ENCODE data around the gene CSF2RB.

The CSF2RB gene

GRCh38 chr22:36891646-36892045 is 21.8 kb upstream of the CSF2RB start:
- no peak for DNase-seq (ENCODE audit: low read depth in 3 of 3)

DNA sequence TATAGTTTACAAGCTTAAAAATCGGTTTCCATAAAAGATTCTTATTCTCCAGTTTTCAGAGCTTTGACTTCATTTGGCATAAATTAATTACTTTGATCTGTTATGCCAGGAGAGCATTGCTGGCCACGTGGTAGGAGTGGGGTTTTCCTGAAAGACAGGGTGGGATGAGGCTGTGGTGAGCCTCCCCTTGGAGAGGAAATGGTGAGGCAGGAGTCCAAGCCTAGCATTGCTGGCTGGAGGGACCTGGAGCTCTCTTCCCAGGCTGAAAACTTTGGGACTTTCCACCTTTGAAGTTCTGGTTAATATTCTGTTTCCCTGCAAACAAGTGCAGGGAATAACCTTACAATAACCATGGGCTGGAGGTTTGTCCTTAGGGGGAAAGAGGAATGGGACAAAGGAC is 21.1 kb upstream of the CSF2RB start:
- DNase-seq (ENCODE audit: low read depth in 3 of 3) = no peak

DNA sequence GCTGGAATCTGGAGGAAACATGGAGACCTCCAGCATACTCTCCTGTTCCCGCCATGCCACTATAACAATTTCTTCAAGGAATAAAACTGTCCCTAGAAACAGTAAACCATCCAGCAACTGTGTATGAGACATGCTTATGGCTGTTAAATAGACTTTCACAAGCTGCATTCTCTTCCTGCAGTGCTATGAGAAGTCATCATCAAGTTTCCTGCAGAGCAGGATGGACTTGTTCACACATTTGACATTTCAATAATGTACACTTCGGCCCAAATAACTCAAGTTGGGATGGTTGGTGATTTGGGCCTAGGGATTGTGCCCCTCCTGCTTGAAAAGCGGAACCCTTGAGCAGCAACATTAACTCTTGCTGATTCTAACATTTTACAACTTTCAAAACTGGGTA is 20.2 kb upstream of the CSF2RB start:
- DNase-seq (ENCODE audit: low read depth in 3 of 3) = no peak

GRCh38 chr22:36894266-36894665 is 19.2 kb upstream of the CSF2RB start:
- no peak for DNase-seq (ENCODE audit: low read depth in 3 of 3)

- DNase-seq (ENCODE audit: low read depth in 3 of 3) = no peak
Measured at GRCh38 chr22:36897611-36898010, 15.8 kb upstream of the CSF2RB start.

- no peak for DNase-seq (ENCODE audit: low read depth in 3 of 3)
Measured at GRCh38 chr22:36898690-36899089, 14.7 kb upstream of the CSF2RB start.

GRCh38 chr22:36899498-36899897 is 13.9 kb upstream of the CSF2RB start:
- DNase-seq (ENCODE audit: low read depth in 3 of 3) = no peak

- no peak for DNase-seq (ENCODE audit: low read depth in 3 of 3)
Measured at GRCh38 chr22:36900225-36900624, 13.2 kb upstream of the CSF2RB start.

DNA sequence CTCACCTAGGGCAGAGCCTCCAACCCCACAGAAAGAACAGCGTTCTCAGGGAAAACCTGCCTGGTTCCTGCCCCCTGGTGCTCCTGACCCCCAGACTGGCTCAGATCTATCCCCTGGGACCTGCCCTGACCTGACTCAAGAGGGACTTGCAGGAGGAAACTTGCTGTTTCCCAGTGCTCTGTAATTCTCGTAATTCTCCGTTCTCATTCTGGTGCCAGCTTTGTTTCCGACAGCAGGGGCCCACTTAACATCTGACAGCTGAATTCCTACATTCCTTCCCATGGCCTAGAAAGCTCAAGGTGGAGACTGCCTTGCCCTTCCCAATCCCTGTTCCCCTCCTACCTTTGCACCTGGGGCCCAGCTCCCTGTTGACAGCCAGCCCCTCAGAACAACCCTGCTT is 12.5 kb upstream of the CSF2RB start:
- DNase-seq (ENCODE audit: low read depth in 3 of 3) = no peak

DNA sequence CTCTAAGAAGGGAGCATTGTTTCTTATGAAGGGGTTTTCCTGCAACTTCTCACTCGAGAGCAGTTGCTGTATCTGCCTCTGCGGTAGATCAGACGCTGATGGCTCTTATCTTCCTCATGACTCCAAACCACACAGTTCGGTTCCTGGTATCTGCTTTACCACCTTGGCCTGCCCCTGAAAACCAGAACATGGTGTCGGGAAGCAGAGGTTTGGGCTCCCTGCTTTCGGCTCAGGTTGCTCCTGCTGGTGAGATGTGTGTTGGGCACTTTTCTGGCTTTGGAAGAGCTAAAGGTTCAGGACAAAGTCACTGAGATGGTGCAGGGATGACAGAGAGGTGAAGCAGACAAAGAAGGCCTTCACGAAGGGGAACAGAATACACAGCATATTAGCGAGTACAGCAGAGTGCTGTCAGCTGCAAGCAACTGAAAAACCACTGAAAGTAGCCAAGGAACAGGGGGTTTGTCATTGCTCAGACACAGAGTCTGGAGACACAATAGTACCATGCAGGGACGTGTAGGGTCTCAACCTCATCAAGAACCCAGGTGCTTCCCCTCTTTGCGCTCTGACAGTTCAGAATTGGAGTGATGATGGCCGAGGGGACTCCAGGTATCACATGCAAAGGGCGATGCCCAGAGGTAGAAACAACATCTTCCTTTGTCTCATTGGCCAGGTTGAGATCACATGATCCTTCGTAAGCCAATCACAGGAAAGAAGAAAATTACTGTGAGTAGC is 11.9 kb upstream of the CSF2RB start:
- no peak for DNase-seq (ENCODE audit: low read depth in 3 of 3)

DNA sequence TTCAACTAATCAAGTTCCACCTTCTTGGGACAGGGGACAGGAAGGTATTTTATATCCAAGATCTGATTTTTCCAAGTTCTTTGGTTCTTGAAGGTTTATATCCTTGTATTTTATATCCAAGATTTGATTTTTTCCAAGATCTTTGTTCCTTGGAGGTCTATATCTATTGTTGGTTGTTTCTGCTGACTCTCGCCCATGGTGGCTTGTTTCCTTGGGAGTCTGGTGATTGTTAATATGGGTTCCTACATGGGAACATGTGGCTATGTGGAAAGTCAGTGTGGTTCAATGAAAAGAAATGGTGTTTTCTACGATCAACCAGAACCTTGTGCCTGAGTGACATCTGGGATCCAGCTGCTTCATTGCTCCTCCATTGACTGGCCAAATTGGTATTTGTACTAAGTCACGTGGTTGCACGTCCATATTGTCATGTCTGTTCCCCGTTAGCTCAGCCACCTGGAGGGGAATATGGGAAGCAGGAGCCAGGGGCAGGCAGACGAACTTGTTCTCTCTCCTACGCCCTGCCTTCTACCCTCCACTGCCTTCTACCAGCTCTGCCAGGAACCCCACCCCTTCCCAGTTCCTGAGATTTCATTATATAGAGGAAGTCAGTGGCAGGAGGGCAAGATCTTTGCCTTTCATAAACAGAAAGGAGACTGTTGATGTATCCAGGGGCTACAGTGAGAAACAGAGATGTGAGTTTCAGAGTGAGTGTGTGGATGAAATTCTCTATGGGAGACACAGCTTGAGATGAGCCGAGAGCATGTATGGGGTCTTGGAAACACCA is 11.1 kb upstream of the CSF2RB start:
- DNase-seq (ENCODE audit: low read depth in 3 of 3) = no peak

DNA sequence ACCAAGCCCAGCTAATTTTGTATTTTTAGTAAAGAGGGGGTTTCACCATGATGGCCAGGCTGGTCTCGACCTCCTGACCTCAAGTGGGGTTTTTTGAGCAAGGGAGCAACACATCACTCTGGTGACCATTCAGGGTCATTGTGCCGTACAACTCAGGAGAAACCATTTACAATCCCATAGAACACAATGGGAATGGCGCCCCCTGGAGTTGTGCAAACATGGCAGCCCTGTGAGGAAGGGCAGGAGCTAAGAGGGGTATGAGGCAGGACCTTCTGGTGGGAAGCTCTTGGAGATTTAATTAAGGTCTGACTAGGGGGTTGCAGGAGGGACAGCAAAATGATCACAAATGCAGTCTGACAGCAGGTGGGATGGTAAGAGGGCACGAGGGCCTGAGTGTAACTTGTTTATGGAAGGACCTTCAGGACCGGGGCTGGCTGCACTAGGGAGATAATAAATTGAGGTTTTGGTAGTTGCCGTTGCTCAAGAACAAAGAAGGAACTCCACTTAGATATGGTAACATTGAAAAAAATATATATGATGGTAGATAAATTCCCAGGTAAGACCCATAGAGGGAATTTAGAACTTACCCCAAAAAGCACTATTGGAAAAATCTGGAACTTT is 9.1 kb upstream of the CSF2RB start:
- DNase-seq (ENCODE audit: low read depth in 3 of 3) = no peak

- DNase-seq (ENCODE audit: low read depth in 3 of 3) = no peak
Measured at GRCh38 chr22:36907253-36908195, 5.9 kb upstream of the CSF2RB start.

GRCh38 chr22:36910461-36910860 is 3.0 kb upstream of the CSF2RB start:
- DNase-seq (ENCODE audit: low read depth in 3 of 3) = no peak

DNA sequence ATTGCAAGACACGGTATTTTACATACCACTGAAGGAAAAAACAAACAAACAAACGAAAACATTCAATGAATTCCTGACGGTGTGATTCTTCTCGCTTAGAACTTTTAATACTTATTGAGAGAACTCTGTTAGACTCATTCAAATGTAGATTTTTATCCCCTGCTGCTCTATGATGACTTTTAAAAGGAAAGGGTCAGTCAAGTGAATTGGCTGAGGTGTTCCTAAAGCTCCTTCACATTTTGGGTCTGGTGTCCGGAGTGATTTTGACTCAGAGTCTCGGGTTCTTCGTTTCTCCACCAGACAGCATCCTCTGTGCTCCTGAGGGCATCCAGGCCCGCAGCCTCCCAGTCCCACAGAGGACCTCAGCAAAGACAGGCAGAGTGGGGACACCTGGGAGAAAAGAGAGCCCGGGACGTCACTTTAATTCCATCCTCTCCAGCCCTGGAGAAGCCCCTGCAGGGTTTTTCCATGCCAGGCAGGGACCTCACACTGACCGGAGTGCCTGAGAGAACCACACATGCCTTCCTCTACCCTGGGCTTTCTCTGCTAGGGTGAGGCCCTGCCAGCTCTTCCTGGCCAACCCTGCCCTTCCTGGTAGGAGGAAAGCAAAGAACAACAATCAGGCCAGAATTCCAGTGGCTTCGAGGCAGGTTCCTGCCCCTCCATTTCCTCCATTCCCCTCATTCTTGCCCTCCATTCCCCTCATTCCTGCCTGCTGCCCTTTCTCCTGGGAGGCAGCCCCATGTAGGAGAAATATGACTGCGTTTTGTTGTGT is 1.4 kb upstream of the CSF2RB start:
- no peak for DNase-seq (ENCODE audit: low read depth in 3 of 3)

DNA sequence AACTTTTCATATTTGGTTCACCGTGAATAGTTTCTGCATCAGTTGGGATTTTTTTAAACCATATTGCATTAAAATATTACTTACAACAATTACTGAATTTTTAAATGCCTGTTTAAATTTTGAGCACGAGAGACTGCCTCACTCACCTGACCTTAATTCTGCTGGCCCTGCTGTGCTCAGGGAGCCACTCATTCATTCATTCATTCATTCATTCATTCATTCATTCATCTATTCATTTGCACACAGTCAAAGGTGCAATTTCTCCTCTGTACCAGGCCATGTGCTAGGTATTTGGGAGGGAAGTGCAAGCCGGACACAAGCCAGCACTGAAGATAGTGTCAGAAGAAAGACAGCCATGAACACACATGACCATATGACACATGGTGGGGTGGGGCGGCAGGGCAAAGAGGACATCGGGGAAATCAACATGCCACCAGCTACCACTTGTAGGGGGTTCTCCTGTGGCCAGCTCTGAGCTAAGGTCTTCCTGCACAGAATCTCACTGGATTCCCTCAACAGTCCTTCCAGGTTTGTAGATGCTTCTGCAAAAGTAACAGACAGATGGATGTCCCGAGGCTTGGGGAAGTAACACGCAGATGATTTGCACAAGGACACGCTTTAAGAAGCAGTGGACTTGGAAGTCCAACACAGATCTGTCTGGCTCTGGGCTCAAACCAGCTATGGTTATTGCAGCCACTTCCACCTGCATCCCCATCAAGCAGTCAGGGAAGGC is 568 bp upstream of the CSF2RB start:
- no peak for DNase-seq (ENCODE audit: low read depth in 3 of 3)

DNA sequence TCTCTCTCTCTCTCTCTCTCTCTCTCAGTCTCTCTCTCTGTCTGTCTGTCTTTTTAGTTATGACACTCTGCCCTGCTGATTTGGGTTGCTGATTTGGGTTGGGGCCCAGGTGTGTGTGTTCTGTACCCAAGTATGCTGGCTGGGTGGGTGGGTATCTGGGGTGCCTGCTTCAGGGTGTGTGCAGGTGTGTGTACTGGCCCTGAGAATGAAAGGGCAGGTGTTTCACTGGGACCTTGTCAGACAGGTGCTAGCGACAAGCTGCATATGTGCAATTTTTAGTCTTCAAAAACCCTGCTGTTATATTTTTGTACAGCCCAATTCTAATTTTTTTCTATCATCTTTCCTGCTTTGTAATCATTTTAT is 943 bp downstream of the CSF2RB start:
- DNase-seq (ENCODE audit: low read depth in 3 of 3) = no peak

- DNase-seq (ENCODE audit: low read depth in 3 of 3) = no peak
Measured at GRCh38 chr22:36916034-36916433, 2.6 kb downstream of the CSF2RB start.

DNA sequence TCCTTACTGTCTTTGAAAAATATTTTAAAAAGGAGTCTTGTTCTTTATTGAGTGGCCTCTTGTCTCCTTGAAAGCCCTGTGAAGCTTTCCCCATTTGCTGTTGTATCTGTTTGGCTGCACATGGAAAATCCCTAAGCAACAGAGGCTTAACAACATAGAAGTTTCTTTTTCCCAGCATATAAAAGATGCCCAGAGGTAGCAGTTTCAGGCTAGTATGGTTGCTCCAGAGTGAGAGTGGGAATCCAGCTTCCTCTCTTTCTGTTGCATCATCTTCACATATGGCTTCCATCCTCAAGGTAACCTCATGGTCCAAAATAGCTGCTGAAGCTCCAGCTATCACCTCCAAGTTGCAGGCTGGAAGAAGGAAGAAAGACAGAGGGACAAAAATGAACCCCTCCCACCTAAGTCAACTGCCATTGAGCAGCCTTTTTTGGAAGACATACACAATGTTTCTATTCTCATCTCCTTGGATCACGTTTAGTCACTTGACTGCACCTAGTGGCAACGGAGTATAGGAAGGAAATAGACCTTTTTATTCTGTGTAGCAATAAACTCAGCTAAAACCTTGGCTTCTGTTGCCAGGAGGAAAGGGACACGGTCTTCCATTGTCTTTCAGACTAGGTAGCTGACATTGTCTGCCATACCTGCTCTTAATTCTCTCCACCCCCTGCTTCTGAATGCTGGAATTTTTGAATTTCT is 5.3 kb downstream of the CSF2RB start:
- DNase-seq (ENCODE audit: low read depth in 3 of 3) = no peak

All from stimulated activated CD4-positive, alpha-beta T cell treated with anti-CD3 and anti-CD28 coated beads, TNF-alpha, amount 100 ng/mL, for 24 hours (primary cell).